Endothelial cell of umbilical vein (primary cell): ENCODE data around the gene ANKRD13C. TPM values are rescaled to one million over a fixed set of nuclear protein-coding genes. Genes with fewer than 3 reads are reported as not detected.

Experiments
- BruUV-seq: library from RNA; stranded (reverse); fragments of 400-500 nt; replicated peaks from 2 replicates; lab custom pipeline; 2021; lab: Mats Ljungman, UMichigan
- CTCF ChIA-PET: fragments of 300-600, 350-600 bp; sonication (Branson Sonifier 250); formaldehyde crosslinking; loops from one replicate; lab custom pipeline; 2021; ENCODE audit warnings: antibody characterized with exemption, inconsistent platforms; lab: Charles Lee
- POLR2A ChIA-PET: fragments of 300-600, 350-600 bp; sonication (Branson Sonifier 250); formaldehyde crosslinking; loops from one replicate; lab custom pipeline; 2021; ENCODE audit warnings: antibody characterized with exemption, inconsistent platforms; lab: Charles Lee
- DNase-seq: peaks from one replicate; pipeline ENCODE4 v3.0.0-alpha.2; 2011; ENCODE audit warnings: low read depth, low spot score
- FAIRE-seq: peaks from 2 replicates; lab custom pipeline; 2011; peaks lifted over from hg19 to GRCh38; lab: Jason Lieb, UNC
- H2AFZ ChIP-seq: 2 replicates; pipeline ENCODE4 v1.6.0; 2012; ENCODE audit warnings: low read depth, low read length, control low read depth, inconsistent platforms
- H3K27ac ChIP-seq: 2 replicates; pipeline ENCODE4 v1.5.1; 2011; ENCODE audit warnings: low read depth, mild to moderate bottlenecking, control low read depth, low read length, moderate library complexity; ENCODE audit not compliant: insufficient read depth
- H3K27me3 ChIP-seq, 2 experiments: 2 replicates each; pipeline versions ENCODE4 v1.6.0 to v1.6.1; 2011; ENCODE audit warnings: low read length in 2 of 2, mixed read lengths in 1 of 2; ENCODE audit not compliant: control insufficient read depth in 2 of 2, insufficient read depth in 2 of 2
- H3K36me3 ChIP-seq, 2 experiments: 2 replicates in 1 of 2; 3 replicates in 1 of 2; pipeline ENCODE4 v1.5.1; 2011; ENCODE audit warnings: low read length in 2 of 2, mild to moderate bottlenecking in 1 of 2, moderate library complexity in 1 of 2; ENCODE audit not compliant: control insufficient read depth in 2 of 2, insufficient read depth in 2 of 2; ENCODE audit errors: extremely low read depth in 1 of 2
- H3K4me1 ChIP-seq: 3 replicates; pipeline ENCODE4 v1.5.1; 2011; ENCODE audit warnings: mild to moderate bottlenecking, low read length; ENCODE audit not compliant: control insufficient read depth, insufficient read depth; ENCODE audit errors: extremely low read depth
- H3K4me2 ChIP-seq: 2 replicates; pipeline ENCODE4 v1.6.1; 2011; ENCODE audit warnings: low read length, control low read depth, mixed read lengths; ENCODE audit not compliant: insufficient read depth
- H3K4me3 ChIP-seq, 3 experiments: fragments of 200-600 bp in 1 of 3; sonication (generic), shearing (Covaris generic) in 1 of 3; replicated peaks in 1 of 3; 2 replicates each; pipeline ENCODE4 v1.5.1; 2011 to 2016; ENCODE audit warnings: control low read depth in 3 of 3, low read length in 3 of 3, mild to moderate bottlenecking in 2 of 3, inconsistent platforms in 1 of 3, low read depth in 1 of 3, moderate library complexity in 1 of 3; ENCODE audit not compliant: insufficient read depth in 1 of 3
- H3K79me2 ChIP-seq: 2 replicates; pipeline ENCODE4 v1.6.0; 2012; ENCODE audit warnings: low read length, inconsistent platforms; ENCODE audit not compliant: control insufficient read depth, insufficient read depth
- H3K9ac ChIP-seq: replicated peaks from 2 replicates; pipeline ENCODE3; 2011; ENCODE audit warnings: low read length, control low read depth; ENCODE audit not compliant: insufficient read depth; ENCODE audit errors: extremely low read depth
- H3K9me1 ChIP-seq: replicated peaks from 3 replicates; pipeline ENCODE4 v1.6.0; 2011; ENCODE audit warnings: mild to moderate bottlenecking, low read length; ENCODE audit not compliant: control insufficient read depth, insufficient read depth; ENCODE audit errors: extremely low read depth
- H3K9me3 ChIP-seq: replicated peaks from 2 replicates; pipeline ENCODE4 v1.5.1; 2012; ENCODE audit warnings: low read length, inconsistent platforms; ENCODE audit not compliant: control insufficient read depth, insufficient read depth
- H4K20me1 ChIP-seq: replicated peaks from 2 replicates; pipeline ENCODE3; 2011; ENCODE audit warnings: mild to moderate bottlenecking, low read length; ENCODE audit not compliant: control insufficient read depth, insufficient read depth; ENCODE audit errors: extremely low read depth
- FOS ChIP-seq: IDR thresholded peaks from 2 replicates; pipeline ENCODE4 v1.6.1; 2011; ENCODE audit warnings: mild to moderate bottlenecking, low read length, moderate library complexity, borderline replicate concordance; ENCODE audit not compliant: insufficient read depth
- GATA2 ChIP-seq: IDR thresholded peaks from 2 replicates; pipeline ENCODE4 v1.7.0; 2011; ENCODE audit warnings: low read depth, mild to moderate bottlenecking, moderate library complexity, mixed read lengths, low read length; ENCODE audit not compliant: insufficient read length, insufficient read depth
- MAX ChIP-seq: IDR thresholded peaks from 2 replicates; pipeline ENCODE4 v1.6.1; 2011; ENCODE audit not compliant: insufficient read depth, insufficient read length
- dilution Hi-C: fragments of 300-500 bp; cut with MboI; formaldehyde crosslinking; loops from one replicate; pipeline ENCODE4 v1.15.0; 2019; ENCODE audit warnings: low sequenced_read_pairs; ENCODE audit not compliant: extremely low pct_ligation_motif_present
- intact Hi-C: fragments of 100-400 bp; cut with micrococcal nuclease; formaldehyde crosslinking; loops from one replicate; pipeline ENCODE4 v1.10.0; 2022
- polyA plus RNA-seq, 4 experiments: library from polyadenylated mRNA; depleted of rRNA in 3 of 4; stranded (reverse) in 3 of 4; unstranded in 1 of 4; fragments of >200 nt; gene quantifications; 2 replicates each; pipeline versions ENCODE4 v1.2.1 to v1.2.3, GENCODE V29; 2011 to 2012; ENCODE audit warnings: missing spikeins in 1 of 4
- total RNA-seq: library from RNA; stranded (reverse); gene quantifications from 2 replicates; pipeline ENCODE4 v1.2.3, GENCODE V29; 2021

The ANKRD13C gene
- total and polyA plus RNA-seq, 2 donors (not counting 3 experiments of a cell fraction or from before 2014, with no cell fraction given): 4.6 to 17.3 TPM

GRCh38 chr1:70327306-70328076, 27.0 kb downstream of the ANKRD13C start:
- no peaks in the 10 kb centered on the region for H3K9me3 ChIP-seq
- no peak overlapping the region for H3K4me2 ChIP-seq
- intact Hi-C loops: no loop called here
- TF ChIP-seq FOS (peak; percentile 26), GATA2 (no peak)
- no peaks in the 10 kb centered on the region for H3K9me1 ChIP-seq
- no TSS peak for BruUV-seq
- no peak overlapping the region for H3K9ac ChIP-seq
- peaks cover 23% of the 10 kb centered on the region for H3K79me2 ChIP-seq
- dilution Hi-C loops: no loop called here
- peaks cover 2% of the 10 kb centered on the region for H4K20me1 ChIP-seq
- H3K27me3 ChIP-seq: no peaks in the 10 kb centered on the region
- H2AFZ ChIP-seq: no peak overlapping the region
- CTCF ChIA-PET: no interaction called here
- H3K4me1 ChIP-seq: no peaks in the 10 kb centered on the region
- no peaks in the 10 kb centered on the region for H3K36me3 ChIP-seq
- POLR2A ChIA-PET: no interaction called here
- no peak overlapping the region for H3K4me3 ChIP-seq
- no peak for FAIRE-seq
- H3K27ac ChIP-seq: no peak overlapping the region
- no peak for DNase-seq

- ChIA-PET CTCF (no interaction called here), POLR2A (no interaction called here)
- dilution Hi-C loops: no loop called here
Observed at GRCh38 chr1:70324683-70325082, 29.8 kb downstream of the ANKRD13C start.

More at GRCh38 chr1:70324683-70325082, 29.8 kb downstream of the ANKRD13C start:
- Histone ChIP-seq H3K27me3 (no peaks in the 10 kb centered on the region), H3K27ac (no peak overlapping the region), H3K9me1 (no peaks in the 10 kb centered on the region), H3K4me3 (no peak overlapping the region), H3K4me2 (no peak overlapping the region), H3K9ac (no peak overlapping the region), H3K9me3 (no peaks in the 10 kb centered on the region), H3K79me2 (peaks cover 23% of the 10 kb centered on the region), H4K20me1 (no peaks in the 10 kb centered on the region), H3K36me3 (no peaks in the 10 kb centered on the region), H3K4me1 (peaks cover 6% of the 10 kb centered on the region), H2AFZ (no peak overlapping the region)
- intact Hi-C loops: no loop called here
- no peak for DNase-seq
- no peak for TF ChIP-seq MAX
- BruUV-seq: no TSS peak
- FAIRE-seq: no peak
